GM23248 (cell line): Measurements from ENCODE around the gene LAMA2. TPM values are rescaled to one million over a fixed set of nuclear protein-coding genes. Genes with fewer than 3 reads are reported as not detected.
A peak's percentile ranks its signal among the peaks of the same experiment; 100 is the strongest.

Source experiments
- DNase-seq: peaks from one replicate; pipeline ENCODE4 v3.0.0-alpha.2; 2015
- H2AFZ ChIP-seq: fragments of 200-600 bp; sonication (generic); 2 replicates; pipeline ENCODE4 v1.6.1; 2016; ENCODE audit warnings: antibody characterized with exemption
- H3F3A ChIP-seq: fragments of 200-600 bp; sonication (generic); 2 replicates; pipeline ENCODE4 v1.6.1; 2016; ENCODE audit warnings: mild to moderate bottlenecking, antibody characterized with exemption, mixed run types; ENCODE audit not compliant: insufficient read depth
- H3K27ac ChIP-seq: fragments of 200-600 bp; sonication (generic); 2 replicates; pipeline ENCODE4 v1.5.1; 2016; ENCODE audit warnings: mild to moderate bottlenecking
- H3K27me3 ChIP-seq: fragments of 200-600 bp; sonication (generic); replicated peaks from 2 replicates; pipeline ENCODE4 v1.6.1; 2016; ENCODE audit warnings: mild to moderate bottlenecking; ENCODE audit not compliant: insufficient read depth
- H3K36me3 ChIP-seq: fragments of 200-600 bp; sonication (generic); 2 replicates; pipeline ENCODE4 v1.6.1; 2016; ENCODE audit warnings: low read depth, mild to moderate bottlenecking
- H3K4me1 ChIP-seq: fragments of 200-600 bp; sonication (generic); 2 replicates; pipeline ENCODE4 v1.6.1; 2016; ENCODE audit warnings: mild to moderate bottlenecking; ENCODE audit not compliant: insufficient read depth
- H3K4me2 ChIP-seq: fragments of 200-600 bp; sonication (generic); one replicate; pipeline ENCODE4 v1.6.1; 2016; ENCODE audit warnings: mild to moderate bottlenecking; ENCODE audit not compliant: unreplicated experiment
- H3K4me3 ChIP-seq: fragments of 200-600 bp; sonication (generic); 2 replicates; pipeline ENCODE4 v1.5.1; 2016; ENCODE audit warnings: mild to moderate bottlenecking
- H3K79me2 ChIP-seq: fragments of 200-600 bp; sonication (generic); 2 replicates; pipeline ENCODE4 v1.6.1; 2016; ENCODE audit warnings: mild to moderate bottlenecking; ENCODE audit not compliant: insufficient read depth
- H3K9ac ChIP-seq: fragments of 200-600 bp; sonication (generic); 2 replicates; pipeline ENCODE4 v1.6.1; 2016; ENCODE audit warnings: mild to moderate bottlenecking
- H3K9me2 ChIP-seq: fragments of 200-600 bp; sonication (generic); 2 replicates; pipeline ENCODE4 v1.6.1; 2016; ENCODE audit warnings: mixed run types, mild to moderate bottlenecking, moderate library complexity; ENCODE audit not compliant: insufficient read depth
- H3K9me3 ChIP-seq: fragments of 200-600 bp; sonication (generic); one replicate; pipeline ENCODE4 v1.6.1; 2017; ENCODE audit warnings: low read depth
- H4K20me1 ChIP-seq: fragments of 200-600 bp; sonication (generic); 2 replicates; pipeline ENCODE4 v1.6.0; 2016; ENCODE audit not compliant: insufficient read depth
- EZH2 ChIP-seq: fragments of 200-600 bp; sonication (generic); IDR thresholded peaks from 2 replicates; pipeline ENCODE4 v1.6.1; 2018; ENCODE audit warnings: antibody characterized with exemption, mild to moderate bottlenecking; ENCODE audit not compliant: insufficient read depth, poor library complexity, severe bottlenecking
- EZH2phosphoT487 ChIP-seq: fragments of 200-600 bp; sonication (generic); IDR thresholded peaks from 2 replicates; pipeline ENCODE4 v1.6.1; 2018; ENCODE audit warnings: antibody characterized with exemption, moderate library complexity, mild to moderate bottlenecking, low read depth; ENCODE audit not compliant: insufficient read depth
- WGBS, 2 experiments: methylation state at CpG; one replicate each; pipeline ENCODE4 v1.1.6; 2015 to 2017; ENCODE audit warnings: low lambda C conversion rate in 2 of 2, low coverage in 1 of 2; ENCODE audit errors: missing lambda C conversion rate in 2 of 2; 5-methylcytosine and 5-hydroxymethylcytosine counted together
- in situ Hi-C: fragments of 300-500 bp; cut with MboI; formaldehyde crosslinking; loops from 2 replicates; pipeline ENCODE4 v1.15.0; 2020
- polyA plus RNA-seq: library from polyadenylated mRNA; unstranded; fragments of >200 nt; fragmentation: Nextera tagmentation; extraction: Ambion mirVana; gene quantifications from 2 replicates; pipeline ENCODE4 v1.2.1, GENCODE V29; 2016
- total RNA-seq: library from RNA; depleted of rRNA; stranded (reverse); fragments of >200 nt; shearing (Covaris generic); gene quantifications from 2 replicates; pipeline ENCODE4 v1.2.3, GENCODE V29; 2014

LAMA2 gene
- total and polyA plus RNA-seq, 2 experiments from 2014 or later, result 8.3 to 31.1 TPM

- H3F3A ChIP-seq, result no peaks in the 10 kb centered on the region
- WGBS, 2 experiments, result 83 to 85% methylated on average over 4 of the region's 4 CpGs
- H4K20me1 ChIP-seq, result no peaks in the 10 kb centered on the region
- no peaks in the 10 kb centered on the region; the same call in 1 of the 2 replicates for H3K4me1 ChIP-seq
- H3K36me3 ChIP-seq, result no peaks in the 10 kb centered on the region
- no peak overlapping the region for H3K4me3 ChIP-seq
- no peaks in the 10 kb centered on the region for H3K27me3 ChIP-seq
- DNase-seq, result no peak
- H3K79me2 ChIP-seq, result no peaks in the 10 kb centered on the region
- no peaks in the 10 kb centered on the region for H3K9me2 ChIP-seq
- no peak overlapping the region for H3K4me2 ChIP-seq
- no peak overlapping the region for H3K27ac ChIP-seq
- no peak overlapping the region for H2AFZ ChIP-seq
- H3K9ac ChIP-seq, result no peak overlapping the region
- TF ChIP-seq EZH2phosphoT487 (no peak), EZH2 (no peak)
- in situ Hi-C loops, result no loop called here
- H3K9me3 ChIP-seq, result no peaks in the 10 kb centered on the region
These were observed 366.0 kb downstream of the LAMA2 start for GRCh38 chr6:129248946-129249345.

GRCh38 chr6:129251669-129252376 lies 368.9 kb downstream of the LAMA2 start:
- in situ Hi-C loops, result no loop called here
- no peaks in the 10 kb centered on the region for H3K9me2 ChIP-seq
- H3K36me3 ChIP-seq, result no peaks in the 10 kb centered on the region
- TF ChIP-seq EZH2 (no peak), EZH2phosphoT487 (no peak)
- DNase-seq, result peak; percentile 80
- H3K4me1 ChIP-seq, result no peaks in the 10 kb centered on the region; the same call in 1 of the 2 replicates
- H3K79me2 ChIP-seq, result no peaks in the 10 kb centered on the region
- H3K27ac ChIP-seq, result no peak overlapping the region
- no peaks in the 10 kb centered on the region for H4K20me1 ChIP-seq
- H2AFZ ChIP-seq, result peak overlapping the region; percentile 49; the same call in 1 of the 2 replicates
- no peaks in the 10 kb centered on the region for H3F3A ChIP-seq
- WGBS, 2 experiments, result 68% methylated on average over 13 of the region's 13 CpGs
- H3K9ac ChIP-seq, result no peak overlapping the region
- H3K9me3 ChIP-seq, result no peaks in the 10 kb centered on the region
- peak overlapping the region; percentile 74 for H3K4me2 ChIP-seq
- no peak overlapping the region for H3K4me3 ChIP-seq
- H3K27me3 ChIP-seq, result no peaks in the 10 kb centered on the region

GRCh38 chr6:129252377-129253071 lies 369.6 kb downstream of the LAMA2 start:
- TF ChIP-seq EZH2phosphoT487 (no peak), EZH2 (no peak)
- Histone ChIP-seq H3K9ac (no peak overlapping the region), H3K4me3 (no peak overlapping the region), H3K9me2 (no peaks in the 10 kb centered on the region), H3K36me3 (no peaks in the 10 kb centered on the region), H3F3A (no peaks in the 10 kb centered on the region), H3K9me3 (no peaks in the 10 kb centered on the region), H3K79me2 (no peaks in the 10 kb centered on the region), H3K4me1 (no peaks in the 10 kb centered on the region; the same call in 1 of the 2 replicates), H4K20me1 (no peaks in the 10 kb centered on the region), H2AFZ (no peak overlapping the region), H3K27ac (no peak overlapping the region), H3K4me2 (no peak overlapping the region), H3K27me3 (no peaks in the 10 kb centered on the region)
- WGBS, 2 experiments, result 46 to 52% methylated on average over 6 of the region's 6 CpGs
- DNase-seq, result no peak
- in situ Hi-C loops, result no loop called here

GRCh38 chr6:129253242-129253641 lies 370.3 kb downstream of the LAMA2 start:
- DNase-seq, result no peak
- Histone ChIP-seq H2AFZ (no peak overlapping the region), H3K4me3 (no peak overlapping the region), H3K27ac (no peak overlapping the region), H3K9me2 (no peaks in the 10 kb centered on the region), H3K4me2 (no peak overlapping the region), H3K36me3 (no peaks in the 10 kb centered on the region), H4K20me1 (no peaks in the 10 kb centered on the region), H3K79me2 (no peaks in the 10 kb centered on the region), H3K4me1 (no peaks in the 10 kb centered on the region; the same call in 1 of the 2 replicates), H3F3A (no peaks in the 10 kb centered on the region), H3K9me3 (no peaks in the 10 kb centered on the region), H3K9ac (no peak overlapping the region), H3K27me3 (no peaks in the 10 kb centered on the region)
- TF ChIP-seq EZH2 (no peak), EZH2phosphoT487 (no peak)
- in situ Hi-C loops, result no loop called here
- WGBS, 2 experiments, result 90 to 94% methylated on average over 1 of the region's 1 CpG
